SKM-1 treated with dmso at 0.1 percent for 144 hours (cell line): ENCODE results near the gene HCFC1R1.

Source experiments
- DNase-seq: peaks from one replicate; lab custom pipeline; 2025; ENCODE audit not compliant: unreplicated experiment; lab: John Stamatoyannopoulos, UW

HCFC1R1 gene

DNA sequence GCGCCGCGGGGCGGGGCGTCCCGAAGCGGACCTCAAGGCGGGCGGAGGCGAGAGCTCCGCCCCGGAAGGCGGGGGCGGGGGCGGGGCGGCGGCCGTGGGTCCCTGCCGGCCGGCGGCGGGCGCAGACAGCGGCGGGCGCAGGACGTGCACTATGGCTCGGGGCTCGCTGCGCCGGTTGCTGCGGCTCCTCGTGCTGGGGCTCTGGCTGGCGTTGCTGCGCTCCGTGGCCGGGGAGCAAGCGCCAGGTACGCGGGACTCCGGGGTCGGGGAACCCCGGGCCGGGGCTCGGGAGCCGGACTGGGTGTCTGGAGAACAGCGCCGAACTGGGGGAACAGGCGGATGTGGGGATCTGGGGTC, 3.5 kb downstream of the HCFC1R1 start, which contains the start of gene TNFRSF12A:
Gene TNFRSF12A (plus strand): TSS at position 122 of the 357 bp plus-strand sequence. CDS start 30 bp downstream, at position 152.
- peak; percentile 70 for DNase-seq

DNA sequence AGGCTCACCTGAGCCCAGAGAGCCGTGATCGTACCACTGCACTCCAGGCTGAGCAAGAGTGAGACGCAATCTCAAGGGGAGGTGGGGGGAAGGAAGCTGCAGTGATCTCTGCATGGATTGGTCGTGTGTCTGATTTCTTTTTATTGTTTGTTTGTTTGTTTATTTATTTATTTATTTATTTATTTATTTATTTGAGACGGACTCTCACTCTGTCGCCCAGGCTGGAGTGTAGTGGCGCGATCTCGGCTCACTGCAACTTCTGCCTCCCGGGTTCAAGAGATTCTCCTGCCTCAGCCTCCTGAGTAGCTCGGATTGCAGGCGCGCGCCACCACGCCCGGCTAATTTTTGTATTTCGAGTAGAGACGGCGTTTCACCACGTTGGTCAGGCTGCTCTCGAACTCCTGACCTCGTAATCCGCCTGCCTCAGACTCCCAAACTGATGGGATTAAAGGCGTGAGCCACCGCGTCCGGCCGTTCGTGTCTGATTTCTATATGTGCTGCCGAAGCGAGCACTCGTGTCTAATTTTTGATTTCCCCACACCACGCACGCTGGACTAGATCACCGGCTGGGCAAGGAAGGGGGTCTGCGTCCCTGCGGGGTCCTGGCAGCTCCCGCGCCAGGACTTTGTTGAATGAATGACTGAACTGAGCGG, 4.0 kb downstream of the HCFC1R1 start:
- no peak for DNase-seq

DNA sequence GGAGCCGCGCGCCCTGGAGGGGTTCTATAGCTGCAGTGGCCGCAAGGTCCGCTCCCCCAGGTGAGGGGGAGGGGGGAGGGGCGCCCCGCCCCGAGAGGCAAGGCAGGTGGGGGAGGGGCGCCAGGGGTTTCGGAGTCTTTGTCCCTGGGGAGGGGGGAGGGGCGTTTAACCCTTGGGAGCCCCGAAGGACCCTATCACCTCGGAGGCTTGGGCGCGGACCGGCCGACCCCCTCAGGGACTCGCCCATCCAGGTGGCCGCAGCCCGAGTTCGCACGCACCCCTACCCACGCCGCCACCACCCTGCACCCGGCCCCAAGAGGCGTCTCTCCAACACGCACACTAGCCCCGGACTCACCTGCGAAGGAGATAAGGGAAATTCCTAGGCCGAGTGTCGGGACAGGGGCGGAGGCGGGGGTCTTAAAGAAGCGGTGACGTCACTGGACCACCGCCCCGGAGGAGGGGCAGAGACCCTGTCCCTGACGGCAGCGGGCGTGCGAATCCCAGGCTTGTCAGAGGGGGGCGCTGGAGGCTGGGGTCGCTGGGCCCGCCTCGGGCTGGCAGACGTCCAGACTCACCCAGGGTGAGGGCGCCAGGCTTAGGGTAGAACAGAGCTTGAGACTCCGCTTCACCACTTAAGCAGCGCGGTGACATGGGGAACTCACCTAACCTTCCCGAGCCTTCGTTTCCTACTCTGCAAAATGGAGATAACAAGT, 5.8 kb downstream of the HCFC1R1 start, which contains the start of gene CLDN6:
Gene CLDN6 (minus strand): TSS at position 390 of the 713 bp plus-strand sequence. CDS start 2,162 bp downstream, outside the sequence.
- no peak for DNase-seq

DNA sequence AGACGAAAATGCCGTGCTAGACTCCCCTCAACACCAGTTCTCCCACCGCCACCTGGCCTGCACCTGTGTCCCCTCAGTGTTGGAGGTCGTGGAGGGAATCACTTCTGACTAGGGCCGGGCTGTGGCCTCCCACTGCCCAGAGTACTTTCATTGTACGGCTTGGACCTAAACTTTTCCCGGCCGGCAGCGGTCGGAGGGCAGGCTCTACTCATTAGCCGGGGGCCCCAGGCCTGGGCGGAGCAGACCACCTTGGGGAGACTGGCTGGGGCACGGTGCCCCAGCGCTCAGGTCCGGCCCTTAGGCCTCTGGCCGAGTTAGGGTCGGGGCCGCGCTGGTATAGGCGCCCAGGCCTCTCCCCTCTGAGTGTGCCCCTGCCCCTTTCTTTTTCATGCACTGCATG, 6.4 kb downstream of the HCFC1R1 start:
- no peak for DNase-seq

DNA sequence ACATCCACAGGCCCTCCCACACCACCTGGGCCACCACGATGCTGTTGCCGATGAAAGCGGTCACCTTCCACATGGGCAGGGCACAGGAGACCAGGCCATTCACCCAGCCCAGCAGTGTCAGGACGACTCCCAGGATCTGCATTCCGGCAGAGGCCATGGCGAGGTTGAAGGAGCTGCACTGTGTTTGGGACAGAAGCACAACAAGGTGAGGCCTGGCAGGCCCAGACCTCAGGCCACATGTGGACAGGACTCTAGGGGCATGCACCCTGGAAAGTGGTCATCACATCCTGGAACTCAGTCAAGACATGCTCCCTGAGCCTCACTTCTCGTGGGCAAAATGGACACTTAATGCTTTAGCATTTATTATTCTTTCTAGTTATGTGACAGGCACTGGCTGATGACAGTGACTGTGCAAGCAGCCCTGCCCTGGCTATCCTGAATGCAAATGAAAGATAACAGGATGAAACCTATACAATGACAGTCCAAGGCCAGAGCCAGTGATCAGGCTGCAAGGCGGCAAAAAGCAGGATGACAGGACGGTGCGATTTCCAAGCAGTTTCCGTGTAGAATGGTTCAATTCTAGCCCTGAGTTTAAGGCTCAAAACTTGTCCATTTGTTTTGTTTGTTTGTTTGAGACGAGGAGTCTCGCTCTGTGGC, 7.7 kb downstream of the HCFC1R1 start:
- DNase-seq, result no peak

DNA sequence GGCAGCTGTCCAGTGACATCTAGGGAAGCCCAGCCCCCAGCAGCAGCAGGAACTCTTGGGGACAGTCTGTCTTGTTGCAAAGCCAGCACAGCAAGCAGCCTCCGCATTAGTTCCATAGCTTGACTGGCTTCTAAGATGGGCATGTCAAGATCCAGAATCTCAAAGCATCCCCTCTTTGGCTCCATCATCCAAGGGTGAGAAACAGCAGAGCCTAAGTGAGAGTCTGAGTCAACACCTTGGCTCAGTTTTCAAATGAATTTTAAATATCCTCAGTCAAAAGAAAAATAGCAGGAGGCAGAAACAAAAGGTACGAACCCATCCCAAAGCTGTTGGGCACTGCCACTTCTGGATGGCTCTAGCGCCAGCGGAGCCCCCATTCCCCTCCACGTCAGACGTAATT, 8.8 kb downstream of the HCFC1R1 start:
- DNase-seq, result no peak

DNA sequence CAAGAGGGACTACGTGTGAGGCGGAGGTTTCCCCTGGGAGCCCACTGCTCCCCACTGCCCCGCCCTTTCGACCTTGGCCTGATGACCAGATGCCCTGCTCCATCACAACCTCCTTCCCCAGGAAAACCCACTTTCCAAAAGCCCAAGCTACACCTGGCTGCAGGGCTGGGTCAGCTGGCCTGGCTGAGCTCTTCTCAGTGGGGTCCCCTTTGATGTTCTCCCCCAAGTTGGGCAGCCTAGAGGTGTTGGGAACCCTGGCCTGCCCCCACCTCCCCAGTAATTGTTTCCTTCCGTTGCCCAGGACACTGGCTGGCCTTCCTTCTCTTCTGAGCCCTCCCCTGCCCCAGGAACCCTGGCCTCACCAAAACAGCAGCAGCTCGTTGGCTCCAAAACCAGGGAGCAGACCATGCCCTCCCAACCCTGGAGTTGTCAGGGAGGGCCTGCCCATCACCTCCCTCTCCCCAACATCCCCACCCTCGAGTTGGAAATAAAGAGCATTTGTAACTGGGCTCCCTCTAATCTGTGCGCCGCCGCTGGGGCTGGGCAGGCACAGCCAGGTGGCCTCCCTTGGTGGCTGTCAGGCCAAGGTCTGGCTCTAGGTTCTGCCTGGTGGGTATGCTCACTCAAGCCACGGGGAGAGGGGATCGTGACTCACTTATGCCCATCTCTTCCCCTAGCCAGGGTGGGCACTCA, 9.6 kb downstream of the HCFC1R1 start:
- no peak for DNase-seq

DNA sequence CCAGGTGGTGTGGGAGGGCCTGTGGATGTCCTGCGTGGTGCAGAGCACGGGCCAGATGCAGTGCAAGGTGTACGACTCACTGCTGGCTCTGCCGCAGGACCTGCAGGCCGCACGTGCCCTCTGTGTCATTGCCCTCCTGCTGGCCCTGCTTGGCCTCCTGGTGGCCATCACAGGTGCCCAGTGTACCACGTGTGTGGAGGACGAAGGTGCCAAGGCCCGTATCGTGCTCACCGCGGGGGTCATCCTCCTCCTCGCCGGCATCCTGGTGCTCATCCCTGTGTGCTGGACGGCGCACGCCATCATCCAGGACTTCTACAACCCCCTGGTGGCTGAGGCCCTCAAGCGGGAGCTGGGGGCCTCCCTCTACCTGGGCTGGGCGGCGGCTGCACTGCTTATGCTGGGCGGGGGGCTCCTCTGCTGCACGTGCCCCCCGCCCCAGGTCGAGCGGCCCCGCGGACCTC, 10.2 kb downstream of the HCFC1R1 start:
- DNase-seq, result no peak

DNA sequence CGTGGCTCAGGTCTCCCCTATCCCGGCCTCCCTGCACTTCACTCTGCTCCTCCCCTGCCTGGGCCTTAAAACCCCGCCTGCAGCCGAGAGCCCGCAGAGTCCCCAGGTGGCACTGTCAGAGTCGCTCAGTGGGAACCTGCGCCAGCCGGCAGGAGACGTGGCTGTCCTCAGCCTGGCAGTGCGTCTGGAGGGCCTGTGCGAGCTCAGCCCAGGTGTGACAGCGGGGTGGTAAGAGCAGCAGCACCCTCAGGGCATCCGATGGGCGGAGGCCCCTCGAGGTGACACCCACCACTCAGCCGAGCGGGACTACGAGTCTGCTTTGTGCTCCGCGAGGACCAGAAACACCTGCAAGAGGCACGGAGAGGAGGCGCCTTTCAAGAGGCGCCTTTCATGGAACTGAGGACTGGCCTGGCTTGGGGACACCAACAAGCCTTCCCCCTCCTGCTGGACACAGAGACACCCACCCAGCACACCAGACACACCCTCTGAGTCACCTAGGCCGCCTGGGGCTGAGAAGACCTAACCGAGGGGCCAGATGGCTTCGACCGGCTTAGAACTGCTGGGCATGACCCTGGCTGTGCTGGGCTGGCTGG, 10.8 kb downstream of the HCFC1R1 start, which contains the start of gene CLDN9:
Gene CLDN9 (plus strand): TSS at position 96 of the 593 bp plus-strand sequence. CDS start 440 bp downstream, at position 536.
- no peak for DNase-seq

DNA sequence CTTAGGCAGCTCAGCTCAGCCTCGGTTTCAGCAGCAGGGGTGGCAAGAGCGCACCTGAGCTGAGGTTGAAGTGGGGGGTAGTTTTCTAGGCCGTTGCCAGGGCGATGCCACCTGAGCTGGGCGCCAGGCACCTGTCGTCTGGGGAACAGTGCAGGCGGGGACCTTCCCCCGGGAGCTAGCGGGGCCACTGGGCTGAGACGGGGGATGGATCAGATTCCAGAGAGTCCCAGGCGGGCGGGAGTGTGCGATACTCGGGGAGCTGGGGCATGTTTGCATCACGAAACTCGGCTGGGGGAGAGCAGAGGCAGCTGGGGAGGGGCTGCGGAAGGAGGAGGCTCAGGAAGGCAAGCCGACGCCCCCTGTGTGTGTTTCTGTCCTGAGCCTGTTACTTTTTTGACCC, 11.5 kb downstream of the HCFC1R1 start:
- no peak for DNase-seq

DNA sequence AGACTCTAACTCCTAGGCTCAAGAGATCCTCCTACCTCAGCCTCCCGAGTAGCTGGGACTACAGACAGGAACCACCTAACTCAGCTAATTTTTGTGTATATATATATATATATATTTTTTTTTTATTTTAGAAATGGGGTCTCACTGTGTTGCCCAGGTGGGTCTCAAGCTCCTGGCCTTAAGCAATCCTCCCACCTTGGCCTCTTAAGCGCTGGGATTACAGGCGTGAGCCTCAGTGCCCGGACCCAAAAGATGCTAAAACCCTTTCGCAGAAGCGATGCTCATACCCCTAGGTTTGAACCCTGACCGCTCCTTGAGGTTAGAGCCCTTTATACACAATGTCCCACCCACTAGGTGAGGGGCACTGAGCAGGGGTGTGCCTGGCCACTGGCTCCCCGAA, 13.2 kb downstream of the HCFC1R1 start:
- DNase-seq, result no peak

DNA sequence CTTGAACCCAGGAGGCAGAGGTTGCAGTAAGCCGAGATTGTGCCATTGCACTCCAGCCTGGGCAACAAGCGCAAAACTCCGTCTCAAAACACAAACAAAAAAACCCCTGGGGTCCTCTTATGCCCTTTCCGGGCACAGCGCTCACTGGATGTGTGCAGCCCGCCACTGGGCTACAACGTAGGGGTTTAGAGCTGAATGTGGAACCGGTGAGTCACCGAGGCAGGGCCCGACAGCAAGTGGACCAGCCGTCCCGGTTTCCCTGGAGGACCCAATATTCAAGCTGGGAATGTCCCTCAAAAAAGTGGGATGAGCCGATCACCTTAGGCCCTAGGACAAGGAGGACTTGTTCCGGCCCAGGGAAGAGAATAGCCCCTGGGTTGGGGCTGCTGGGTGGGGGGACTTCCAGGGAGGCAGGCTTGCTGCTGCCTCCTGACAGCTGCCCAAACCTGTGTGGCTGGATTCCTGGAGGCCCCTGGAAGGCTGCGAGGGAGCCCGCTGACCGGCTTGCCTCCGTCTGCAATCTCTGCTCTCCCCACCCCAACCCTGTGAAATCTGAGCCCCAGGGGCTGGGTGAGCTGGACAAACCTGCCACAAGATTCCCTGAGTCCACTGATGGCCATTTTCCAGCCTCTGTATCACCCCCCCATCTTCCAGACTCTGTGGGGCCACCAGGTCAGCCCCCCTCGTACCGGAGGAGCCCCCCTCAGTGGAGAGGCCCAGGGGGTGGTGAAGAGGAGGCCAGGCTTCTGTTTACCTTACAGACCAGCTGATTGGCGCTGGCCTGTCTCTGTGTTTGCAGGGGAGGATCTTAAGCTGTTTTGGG, 14.0 kb downstream of the HCFC1R1 start:
- DNase-seq, result no peak

DNA sequence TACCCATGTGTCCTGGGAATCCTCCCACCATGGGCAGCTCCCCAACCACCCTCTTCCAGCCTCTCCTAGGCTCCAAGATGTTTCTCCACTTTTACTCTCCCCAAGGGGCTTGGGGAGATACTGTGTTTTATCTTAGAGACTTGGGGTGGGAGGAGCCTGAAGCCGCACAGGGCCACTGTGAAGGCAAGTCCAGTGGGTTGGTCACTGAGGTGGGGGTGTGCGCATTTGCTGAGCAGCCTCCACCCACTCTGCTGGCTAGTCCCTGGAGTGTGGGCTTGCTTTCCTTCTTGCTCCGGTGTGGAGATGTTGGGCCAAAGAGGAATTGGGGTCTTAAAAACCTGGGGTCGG, 15.1 kb downstream of the HCFC1R1 start:
- DNase-seq, result no peak

DNA sequence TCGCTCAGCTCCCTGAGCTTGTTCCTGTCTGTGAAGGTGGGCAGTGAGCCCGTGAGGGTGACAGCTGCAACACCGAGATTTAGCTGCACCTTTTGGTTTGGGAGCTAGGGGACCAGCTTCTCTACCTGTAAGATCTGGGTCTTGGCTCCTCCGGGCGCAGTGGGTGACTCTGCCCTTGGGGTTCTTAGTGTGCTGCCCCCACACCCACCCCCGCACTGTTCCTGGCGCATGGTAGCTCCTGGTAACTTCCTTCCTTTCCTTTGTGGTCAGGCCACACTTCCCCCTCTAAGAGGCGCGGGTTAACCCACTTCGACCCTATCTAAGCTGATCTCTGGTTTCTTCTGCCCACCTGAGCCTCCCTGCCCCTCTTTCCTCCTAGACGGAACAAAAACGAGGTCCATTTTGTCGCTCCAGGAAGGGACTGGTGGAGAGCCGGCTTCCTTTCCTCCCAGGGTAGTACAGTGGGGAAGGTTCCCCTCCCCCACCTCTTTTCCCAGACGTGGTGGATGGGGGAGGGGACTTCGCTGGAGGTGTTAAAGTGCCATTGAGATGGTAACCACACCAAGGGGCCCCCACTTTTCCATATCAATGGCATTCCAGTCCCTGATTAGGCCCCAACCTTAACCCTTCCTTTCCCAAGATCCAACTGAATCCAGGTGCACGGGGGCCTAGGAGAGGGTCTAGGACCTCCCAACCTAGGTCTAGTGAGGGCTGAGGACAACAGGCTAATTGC, 15.6 kb downstream of the HCFC1R1 start:
- peak; percentile 64 for DNase-seq

DNA sequence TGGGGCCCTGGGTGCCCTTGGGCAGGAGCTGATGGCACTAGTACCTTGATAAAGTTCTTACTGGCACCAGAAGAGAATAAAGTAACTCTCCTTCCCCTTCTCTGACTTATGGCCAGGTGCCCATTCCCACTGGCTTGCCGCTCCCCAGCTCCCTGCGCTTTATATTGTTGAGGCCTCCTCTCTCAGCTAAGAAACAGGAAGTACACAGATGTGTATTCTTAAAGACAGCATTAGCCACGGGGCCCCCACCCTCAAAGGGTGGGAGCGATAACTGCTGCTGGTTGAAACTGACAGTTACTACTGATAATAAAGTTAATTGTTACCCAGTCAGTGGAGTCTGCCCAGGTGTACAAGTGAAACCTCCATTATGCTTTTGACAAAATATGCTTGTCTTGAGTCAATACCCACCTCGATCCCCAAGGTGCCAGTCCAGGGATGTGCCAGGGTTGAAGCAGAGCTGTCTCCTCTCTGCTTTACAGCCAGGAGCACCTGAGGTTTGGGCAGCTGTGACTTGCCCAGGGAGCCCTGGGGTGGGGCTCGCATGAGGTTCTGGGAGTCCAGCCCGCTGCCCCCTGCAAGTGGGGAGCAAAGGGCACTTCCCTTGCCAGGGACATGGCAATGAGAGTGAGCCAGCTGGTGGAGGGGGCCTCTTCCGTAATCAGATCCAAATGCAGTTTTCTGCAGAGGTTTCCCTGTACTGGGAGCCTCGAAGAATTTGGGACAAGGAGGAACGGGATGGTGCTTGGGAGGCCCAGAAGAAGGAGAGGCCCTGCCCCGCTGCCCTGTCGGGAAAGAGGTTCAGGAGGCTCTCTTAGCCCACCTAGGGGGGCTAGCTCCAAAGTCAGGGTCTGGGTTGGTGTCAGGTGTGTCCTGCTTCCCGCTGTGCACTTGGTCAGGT, 16.4 kb downstream of the HCFC1R1 start:
- peak; percentile 54 for DNase-seq

DNA sequence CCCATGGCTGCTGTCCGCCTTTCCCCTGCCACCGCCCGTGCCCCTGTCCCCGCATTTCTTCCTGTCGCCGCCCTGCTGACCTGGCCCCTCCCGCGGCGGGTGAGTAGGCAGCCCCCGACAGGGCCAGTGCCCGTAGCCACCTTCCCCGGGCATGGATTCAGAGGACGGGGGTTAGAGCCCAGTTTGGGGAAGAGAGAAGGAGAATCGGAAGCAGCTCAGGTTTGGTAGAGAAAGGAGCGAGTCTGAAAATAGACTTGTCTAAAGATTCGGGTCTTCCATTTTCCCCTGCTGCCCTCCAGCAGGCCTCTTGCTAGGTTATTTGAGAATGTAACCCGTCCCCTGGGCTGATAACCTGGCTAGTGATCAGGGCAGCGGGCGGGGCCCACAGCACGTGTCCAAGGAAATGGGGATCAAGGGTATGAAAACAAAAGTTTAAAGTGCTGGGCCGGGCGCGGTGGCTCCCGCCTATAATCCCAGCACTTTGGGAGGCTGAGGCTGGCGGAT, 18.9 kb downstream of the HCFC1R1 start:
- DNase-seq, result no peak

DNA sequence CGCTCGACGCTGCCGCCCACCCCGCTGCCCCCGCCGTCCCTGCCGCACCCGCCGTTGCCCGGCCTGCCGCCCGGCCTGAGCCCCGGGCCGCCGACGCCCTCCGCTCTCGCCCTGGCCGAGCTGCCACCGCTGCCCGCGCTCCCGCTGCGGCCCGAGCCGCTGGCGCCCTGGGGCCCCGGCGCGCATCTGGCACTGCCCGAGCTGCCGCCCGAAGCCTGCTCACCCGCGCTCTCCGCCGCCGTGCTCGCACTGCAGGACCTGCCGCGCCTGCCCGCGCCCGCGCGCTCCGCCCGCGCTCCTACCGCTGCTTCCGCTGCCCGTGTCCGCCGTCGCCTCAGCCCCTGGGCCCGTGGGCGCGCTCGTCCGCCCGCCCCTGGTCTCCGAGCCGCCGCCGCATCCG, 19.4 kb downstream of the HCFC1R1 start:
- no peak for DNase-seq

DNA sequence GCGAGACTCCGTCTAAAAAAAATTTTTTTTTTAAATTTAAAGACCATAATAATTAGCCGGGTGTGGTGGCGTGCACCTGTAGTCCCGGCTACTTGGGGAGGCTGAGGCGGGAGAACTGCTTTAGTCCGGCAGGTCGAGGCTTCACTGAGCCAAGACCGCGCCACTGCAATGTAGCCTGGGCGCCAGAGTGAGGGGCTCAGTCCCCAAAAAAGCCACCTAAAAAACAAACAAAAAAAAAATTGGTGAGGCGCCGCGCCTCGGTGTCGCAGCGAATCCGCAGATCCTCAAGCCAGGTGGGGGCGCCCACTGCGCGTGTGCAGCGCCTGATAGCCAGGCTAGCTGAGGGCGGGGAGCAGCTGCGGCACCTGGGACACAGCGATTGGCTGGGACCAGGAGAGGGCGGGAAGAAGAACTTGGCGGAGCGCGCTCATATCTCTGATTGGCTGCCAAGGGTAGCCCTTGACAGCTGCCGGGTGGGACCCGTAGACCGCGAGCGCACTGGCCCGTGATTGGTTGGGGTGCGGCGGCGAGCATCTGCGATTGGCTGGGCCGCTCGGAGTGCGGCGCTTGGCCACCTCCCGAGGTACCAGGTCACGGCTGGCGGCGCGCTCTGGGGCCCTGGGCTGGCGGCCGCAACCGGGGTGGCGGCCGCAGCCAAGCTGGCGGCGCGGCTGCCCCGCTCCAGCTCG, 20.0 kb downstream of the HCFC1R1 start:
- peak; percentile 98 for DNase-seq
